T-helper 17 cell (primary cell): Measurements from ENCODE around the gene NIPAL4. TPM values are rescaled to one million over a fixed set of nuclear protein-coding genes. Genes with fewer than 3 reads are reported as not detected.

Experiments used
- ATAC-seq: fragments of 150-1000 bp; cut with Tn5 transposase; 2 replicates; pipeline ENCODE4 v1.10.0; 2021; ENCODE audit warnings: mild to moderate bottlenecking, moderate library complexity
- DNase-seq, 3 donors: peaks; one replicate each; pipeline versions ENCODE4 v3.0.0 to v3.0.0-alpha.2; 2020 to 2021
- H3K9me3 ChIP-seq: one replicate; pipeline ENCODE4 v1.7.0; 2013; ENCODE audit warnings: low read length, mild to moderate bottlenecking; ENCODE audit not compliant: control insufficient read depth, poor library complexity, severe bottlenecking
- H3K27ac Mint-ChIP-seq: one replicate; pipeline ENCODE4 v1.8.0; 2022; ENCODE audit warnings: mild to moderate bottlenecking, moderate library complexity, mixed read lengths
- H3K27me3 Mint-ChIP-seq: one replicate; pipeline ENCODE4 v1.8.0; 2022; ENCODE audit warnings: mixed read lengths
- H3K36me3 Mint-ChIP-seq: one replicate; pipeline ENCODE4 v1.8.0; 2022; ENCODE audit warnings: low read depth, mixed read lengths
- H3K4me1 Mint-ChIP-seq: one replicate; pipeline ENCODE4 v1.8.0; 2022; ENCODE audit warnings: mild to moderate bottlenecking, mixed read lengths
- H3K4me3 Mint-ChIP-seq: one replicate; pipeline ENCODE4 v1.8.0; 2022; ENCODE audit warnings: mild to moderate bottlenecking, moderate library complexity, mixed read lengths
- total RNA-seq, 4 donors: library from RNA in 2 of 4; stranded (reverse) in 2 of 4; gene quantifications; one replicate each; pipeline ENCODE4 v1.2.3 and lab custom pipeline; 2022 to 2026

The NIPAL4 gene
- total RNA-seq, 2 donors from 2014 or later = 1.5 to 2.3 TPM

GRCh38 chr5:157502143-157502647 is 42.2 kb downstream of the NIPAL4 start:
- DNase-seq = no peak
- no peaks in the 10 kb centered on the region for H3K27me3 Mint-ChIP-seq
- ATAC-seq = peak; percentile 61
- H3K9me3 ChIP-seq = no peaks in the 10 kb centered on the region
- no peak overlapping the region for H3K4me3 Mint-ChIP-seq
- H3K36me3 Mint-ChIP-seq = peaks cover 8% of the 10 kb centered on the region
- H3K27ac Mint-ChIP-seq = peak overlapping the region; percentile 86
- H3K4me1 Mint-ChIP-seq = peaks cover 36% of the 10 kb centered on the region

- peaks cover 12% of the 10 kb centered on the region for H3K36me3 Mint-ChIP-seq
- peaks cover 42% of the 10 kb centered on the region for H3K4me1 Mint-ChIP-seq
- no peak for ATAC-seq
- DNase-seq = no peak
- H3K9me3 ChIP-seq = no peaks in the 10 kb centered on the region
- H3K27ac Mint-ChIP-seq = peak overlapping the region; percentile 57
- H3K27me3 Mint-ChIP-seq = no peaks in the 10 kb centered on the region
- no peak overlapping the region for H3K4me3 Mint-ChIP-seq
Measured at GRCh38 chr5:157504053-157504452, 44.0 kb downstream of the NIPAL4 start.

GRCh38 chr5:157505496-157505895 is 45.5 kb downstream of the NIPAL4 start:
- DNase-seq (no peak), ATAC-seq (no peak)
- peaks cover 12% of the 10 kb centered on the region for H3K36me3 Mint-ChIP-seq
- H3K4me3 Mint-ChIP-seq = no peak overlapping the region
- peak overlapping the region; percentile 21 for H3K27ac Mint-ChIP-seq
- peaks cover 42% of the 10 kb centered on the region for H3K4me1 Mint-ChIP-seq
- H3K27me3 Mint-ChIP-seq = no peaks in the 10 kb centered on the region
- no peaks in the 10 kb centered on the region for H3K9me3 ChIP-seq

GRCh38 chr5:157506066-157506590 is 46.1 kb downstream of the NIPAL4 start:
- Mint-ChIP-seq H3K4me3 (no peak overlapping the region), H3K36me3 (peaks cover 10% of the 10 kb centered on the region), H3K4me1 (peaks cover 36% of the 10 kb centered on the region), H3K27me3 (no peaks in the 10 kb centered on the region), H3K27ac (no peak overlapping the region)
- DNase-seq = no peak
- no peak for ATAC-seq
- H3K9me3 ChIP-seq = no peaks in the 10 kb centered on the region

GRCh38 chr5:157506981-157507780 is 47.2 kb downstream of the NIPAL4 start:
- H3K4me1 Mint-ChIP-seq = peaks cover 33% of the 10 kb centered on the region
- H3K27ac Mint-ChIP-seq = peak overlapping the region; percentile 83
- H3K27me3 Mint-ChIP-seq = no peaks in the 10 kb centered on the region
- H3K4me3 Mint-ChIP-seq = no peak overlapping the region
- no peak for DNase-seq
- H3K9me3 ChIP-seq = no peaks in the 10 kb centered on the region
- no peak for ATAC-seq
- H3K36me3 Mint-ChIP-seq = peaks cover 8% of the 10 kb centered on the region

- H3K27me3 Mint-ChIP-seq = no peaks in the 10 kb centered on the region
- no peaks in the 10 kb centered on the region for H3K9me3 ChIP-seq
- H3K27ac Mint-ChIP-seq = peak overlapping the region; percentile 83
- peaks cover 11% of the 10 kb centered on the region for H3K36me3 Mint-ChIP-seq
- H3K4me3 Mint-ChIP-seq = no peak overlapping the region
- peaks cover 42% of the 10 kb centered on the region for H3K4me1 Mint-ChIP-seq
- no peak for DNase-seq
- no peak for ATAC-seq
Measured at GRCh38 chr5:157509093-157509492, 49.1 kb downstream of the NIPAL4 start.

GRCh38 chr5:157509587-157509986 is 49.6 kb downstream of the NIPAL4 start:
- ATAC-seq (no peak), DNase-seq (no peak)
- Mint-ChIP-seq H3K27ac (no peak overlapping the region), H3K4me3 (no peak overlapping the region), H3K4me1 (peaks cover 44% of the 10 kb centered on the region), H3K27me3 (no peaks in the 10 kb centered on the region), H3K36me3 (peaks cover 11% of the 10 kb centered on the region)
- H3K9me3 ChIP-seq = no peaks in the 10 kb centered on the region

- Mint-ChIP-seq H3K4me3 (no peak overlapping the region), H3K36me3 (peaks cover 13% of the 10 kb centered on the region), H3K27me3 (no peaks in the 10 kb centered on the region), H3K4me1 (peaks cover 45% of the 10 kb centered on the region), H3K27ac (no peak overlapping the region)
- H3K9me3 ChIP-seq = no peaks in the 10 kb centered on the region
- DNase-seq = no peak
- no peak for ATAC-seq
Measured at GRCh38 chr5:157510682-157511081, 50.7 kb downstream of the NIPAL4 start.

GRCh38 chr5:157511651-157512644 is 51.9 kb downstream of the NIPAL4 start:
- H3K27me3 Mint-ChIP-seq = no peaks in the 10 kb centered on the region
- ATAC-seq (peak; percentile 50), DNase-seq (peak in 1 of 3 donors; percentile 15)
- H3K4me3 Mint-ChIP-seq = no peak overlapping the region
- peaks cover 35% of the 10 kb centered on the region for H3K4me1 Mint-ChIP-seq
- H3K36me3 Mint-ChIP-seq = peaks cover 11% of the 10 kb centered on the region
- peak overlapping the region; percentile 86 for H3K27ac Mint-ChIP-seq
- H3K9me3 ChIP-seq = no peaks in the 10 kb centered on the region

GRCh38 chr5:157513182-157513581 is 53.2 kb downstream of the NIPAL4 start:
- peaks cover 36% of the 10 kb centered on the region for H3K4me1 Mint-ChIP-seq
- DNase-seq (no peak), ATAC-seq (no peak)
- peak overlapping the region; percentile 86 for H3K27ac Mint-ChIP-seq
- H3K4me3 Mint-ChIP-seq = no peak overlapping the region
- peaks cover 13% of the 10 kb centered on the region for H3K36me3 Mint-ChIP-seq
- no peaks in the 10 kb centered on the region for H3K27me3 Mint-ChIP-seq
- H3K9me3 ChIP-seq = no peaks in the 10 kb centered on the region

GRCh38 chr5:157514974-157515373 is 55.0 kb downstream of the NIPAL4 start:
- ATAC-seq = no peak
- Mint-ChIP-seq H3K27ac (peak overlapping the region; percentile 88), H3K27me3 (no peaks in the 10 kb centered on the region), H3K36me3 (peaks cover 9% of the 10 kb centered on the region), H3K4me1 (peaks cover 29% of the 10 kb centered on the region), H3K4me3 (no peak overlapping the region)
- no peaks in the 10 kb centered on the region for H3K9me3 ChIP-seq
- DNase-seq = no peak

GRCh38 chr5:157516006-157516405 is 56.0 kb downstream of the NIPAL4 start:
- peaks cover 31% of the 10 kb centered on the region for H3K4me1 Mint-ChIP-seq
- H3K9me3 ChIP-seq = no peaks in the 10 kb centered on the region
- ATAC-seq = no peak
- no peak for DNase-seq
- no peak overlapping the region for H3K4me3 Mint-ChIP-seq
- no peaks in the 10 kb centered on the region for H3K27me3 Mint-ChIP-seq
- peaks cover 9% of the 10 kb centered on the region for H3K36me3 Mint-ChIP-seq
- H3K27ac Mint-ChIP-seq = peak overlapping the region; percentile 72
